Ovary (tissue), 9 donors: ENCODE measurements around the gene PUDP. TPM values are rescaled to one million over a fixed set of nuclear protein-coding genes. Genes with fewer than 3 reads are reported as not detected.

Source experiments
- DNase-seq, 5 donors: peaks; one replicate each; pipeline ENCODE4 v3.0.0-alpha.2; 2019 to 2020
- H3K27ac ChIP-seq, 2 donors: fragments of 200-600 bp; one replicate each; pipeline versions ENCODE4 v1.5.1 to v1.8.0; 2019 to 2022
- H3K27me3 ChIP-seq: fragments of 200-600 bp; one replicate; pipeline ENCODE4 v1.8.0; 2022
- H3K36me3 ChIP-seq: fragments of 200-600 bp; sonication (generic); one replicate; pipeline ENCODE4 v1.5.1; 2019
- H3K4me1 ChIP-seq: one replicate; pipeline ENCODE4 v1.8.1; 2013; ENCODE audit warnings: mild to moderate bottlenecking, moderate library complexity; ENCODE audit not compliant: insufficient read depth
- H3K4me3 ChIP-seq: fragments of 200-600 bp; sonication (generic); one replicate; pipeline ENCODE4 v1.5.1; 2017
- H3K9me3 ChIP-seq, 2 donors: fragments of 200-600 bp in 1 of 2; sonication (generic) in 1 of 2; one replicate each; pipeline versions ENCODE4 v1.5.1 to v1.8.1; 2013 to 2019; ENCODE audit warnings: mild to moderate bottlenecking in 1 of 2, moderate library complexity in 1 of 2
- CTCF ChIP-seq, 3 donors: fragments of 450-650 bp in 2 of 3; fragments of 200-600 bp in 1 of 3; IDR thresholded peaks; one replicate each; pipeline versions ENCODE4 v1.5.1 to v1.8.0; 2016 to 2022; ENCODE audit warnings: antibody characterized with exemption in 3 of 3, mild to moderate bottlenecking in 1 of 3
- EP300 ChIP-seq: sonication (generic); formaldehyde crosslinking; IDR thresholded peaks from one replicate; pipeline ENCODE4 v1.6.1; 2017; ENCODE audit warnings: antibody characterized with exemption
- POLR2A ChIP-seq: fragments of 450-650 bp; IDR thresholded peaks from one replicate; pipeline ENCODE4 v1.6.1; 2017; ENCODE audit warnings: antibody characterized with exemption, mild to moderate bottlenecking, moderate library complexity
- WGBS, 3 donors: extraction: QIAGEN DNeasy Blood & Tissue Kit in 1 of 3; methylation state at CpG; one replicate each; pipeline versions ENCODE4 v1.1.5 to v1.1.7; 2013 to 2017; 5-methylcytosine and 5-hydroxymethylcytosine counted together
- intact Hi-C, 4 donors: fragments of 100-400 bp; cut with DNase I; formaldehyde crosslinking; loops; one replicate each; pipeline versions ENCODE4 v1.11.0 to v1.15.1; 2022 to 2023
- polyA plus RNA-seq, 2 donors: library from polyadenylated mRNA; stranded (reverse); fragments of 200-250 nt in 1 of 2; fragments of 350-450 nt in 1 of 2; fragmentation: Illumina TruSeq in 1 of 2; extraction: RNeasy Lipid Tissue Mini Kit (QIAGEN cat#74804) in 1 of 2; gene quantifications; one replicate each; pipeline ENCODE4 v1.2.3, GENCODE V29; 2013 to 2014
- total RNA-seq, 7 donors: library from RNA; depleted of rRNA in 2 of 7; stranded (reverse); fragments of >200 nt in 2 of 7; fragmentation: NEBNext Ultra II Directional in 3 of 7; extraction: Animal tissue kit (Norgen Biotek cat#: 25700) in 3 of 7; gene quantifications; one replicate each; pipeline versions ENCODE4 v1.1.0 to v1.2.4, GENCODE V29; 2016 to 2023
- donor health status: DM: no; HTN: no; CAD: no; lungs with moderate emphysema.
- donor health status: DM: no; HTN: no; CAD: no.
- donor health status: Bipolar disorder and iron deficiency.
- donor health status: DM: yes; HTN: yes; CAD: no.
- donor health status: DM: no; HTN: no; CAD: no.
- donor health status: DM: yes; HTN: yes; CAD: no.

PUDP gene
- total and polyA plus RNA-seq, 9 donors: 7.0 to 17.9 (median 14.8) TPM

- 0 to 1% (median 1%) methylated on average over 55 to 61 of the region's 61 CpGs for WGBS, 3 donors
- DNase-seq: peak; percentile 55 to 81 (median 73)
- H3K4me1 ChIP-seq: no peaks in the 10 kb centered on the region
- no peaks in the 10 kb centered on the region for H3K27me3 ChIP-seq
- no peaks in the 10 kb centered on the region for H3K9me3 ChIP-seq
- no peak for TF ChIP-seq CTCF (IDR thresholded peaks at IDR 0.05)
- TF ChIP-seq POLR2A: no peak
- TF ChIP-seq EP300: no peak
- intact Hi-C loops: loop anchor here in 1 of 4 donors (10.0 kb wide), 1 partner anchor 777 kb away; the partner anchor contains the start of gene PNPLA4
- no peaks in the 10 kb centered on the region for H3K36me3 ChIP-seq
- peak within 1 kb of the TSS; percentile 76 for H3K4me3 ChIP-seq
- H3K27ac ChIP-seq: peak within 1 kb of the TSS; percentile 68 to 88
Observed at GRCh38 chrX:7147413-7147977, 458 bp downstream of the PUDP start, which contains the start of gene STS. TSS of gene STS (plus strand) at chrX:7147712. CDS start at chrX:7253200, 105,488 bp downstream.

GRCh38 chrX:7146703-7147412 is 1.1 kb downstream of the PUDP start:
- Histone ChIP-seq H3K9me3 (no peaks in the 10 kb centered on the region), H3K27me3 (no peaks in the 10 kb centered on the region), H3K4me1 (no peaks in the 10 kb centered on the region), H3K4me3 (peak overlapping the region; percentile 76), H3K27ac (no peak overlapping the region), H3K36me3 (no peaks in the 10 kb centered on the region)
- DNase-seq: peak in 1 of 5 donors; percentile 29
- TF ChIP-seq EP300 (no peak), POLR2A (no peak)
- intact Hi-C loops: loop anchor here in 1 of 4 donors (10.0 kb wide), 1 partner anchor 778 kb away; the partner anchor contains the start of gene PNPLA4
- 15 to 26% (median 20%) methylated on average over 13 of the region's 13 CpGs for WGBS, 3 donors

- no peaks in the 10 kb centered on the region for H3K9me3 ChIP-seq
- no peak overlapping the region for H3K27ac ChIP-seq
- WGBS, 3 donors: 78 to 86% (median 83%) methylated on average over 3 of the region's 3 CpGs
- no peak overlapping the region for H3K4me3 ChIP-seq
- H3K4me1 ChIP-seq: no peaks in the 10 kb centered on the region
- H3K27me3 ChIP-seq: no peaks in the 10 kb centered on the region
- no peaks in the 10 kb centered on the region for H3K36me3 ChIP-seq
- intact Hi-C loops: loop anchor here in 1 of 4 donors (10.0 kb wide), 1 partner anchor 779 kb away; the partner anchor contains the start of gene PNPLA4
- no peak for DNase-seq
- no peak for TF ChIP-seq CTCF (IDR thresholded peaks at IDR 0.05)
- TF ChIP-seq POLR2A: no peak
- no peak for TF ChIP-seq EP300
Observed at GRCh38 chrX:7146020-7146702, 1.8 kb downstream of the PUDP start.

GRCh38 chrX:7145454-7145853 is 2.5 kb downstream of the PUDP start:
- no peak for DNase-seq
- WGBS, 3 donors: 12 to 24% (median 22%) methylated on average over 3 of the region's 3 CpGs
- intact Hi-C loops: loop anchor here in 1 of 4 donors (10.0 kb wide), 1 partner anchor 779 kb away; the partner anchor contains the start of gene PNPLA4
- H3K27ac ChIP-seq: no peak overlapping the region
- H3K27me3 ChIP-seq: no peaks in the 10 kb centered on the region
- no peaks in the 10 kb centered on the region for H3K9me3 ChIP-seq
- TF ChIP-seq CTCF (IDR thresholded peaks at IDR 0.05) (no peak), EP300 (no peak), POLR2A (no peak)
- H3K4me1 ChIP-seq: no peaks in the 10 kb centered on the region
- H3K4me3 ChIP-seq: no peak overlapping the region
- H3K36me3 ChIP-seq: no peaks in the 10 kb centered on the region
